Prostate gland (tissue), 2 donors: ENCODE measurements around the gene NEUROG2.

Source experiments
- POLR2A ChIP-seq: fragments of 450-650 bp; IDR thresholded peaks from one replicate; pipeline ENCODE4 v1.6.1; 2016; ENCODE audit warnings: antibody characterized with exemption, mild to moderate bottlenecking
- TF ChIP-seq, protein P1 (sequence below), 4 experiments: fragments of 200-600 bp in 2 of 4; fragments of 450-650 bp in 2 of 4; sonication (generic) in 2 of 4; IDR thresholded peaks; 1 replicate in 3 of 4; 2 replicates in 1 of 4; pipeline ENCODE4 v1.5.1; 2016 to 2019; ENCODE audit warnings: antibody characterized with exemption in 4 of 4, mild to moderate bottlenecking in 2 of 4, moderate library complexity in 2 of 4

DNA sequence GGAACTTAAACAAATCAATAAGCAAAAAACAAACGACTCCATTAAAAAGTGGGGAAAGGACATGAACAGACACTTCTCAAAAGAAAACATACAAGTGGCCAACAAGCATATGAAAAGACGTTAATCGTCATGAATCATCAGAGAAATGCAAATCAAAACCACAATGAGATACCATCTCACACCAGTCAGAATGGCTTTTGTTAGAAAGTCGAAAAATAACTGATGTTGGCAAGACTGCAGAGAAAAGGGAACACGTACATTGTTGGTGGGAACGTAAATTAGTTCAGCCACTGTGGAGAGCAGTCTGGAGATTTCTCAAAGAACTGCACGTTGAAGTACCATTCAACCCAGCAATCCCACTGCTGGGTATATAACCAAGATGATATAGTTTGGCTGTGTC lies 23.7 kb downstream of the NEUROG2 start:
- TF ChIP-seq, protein P1, sequence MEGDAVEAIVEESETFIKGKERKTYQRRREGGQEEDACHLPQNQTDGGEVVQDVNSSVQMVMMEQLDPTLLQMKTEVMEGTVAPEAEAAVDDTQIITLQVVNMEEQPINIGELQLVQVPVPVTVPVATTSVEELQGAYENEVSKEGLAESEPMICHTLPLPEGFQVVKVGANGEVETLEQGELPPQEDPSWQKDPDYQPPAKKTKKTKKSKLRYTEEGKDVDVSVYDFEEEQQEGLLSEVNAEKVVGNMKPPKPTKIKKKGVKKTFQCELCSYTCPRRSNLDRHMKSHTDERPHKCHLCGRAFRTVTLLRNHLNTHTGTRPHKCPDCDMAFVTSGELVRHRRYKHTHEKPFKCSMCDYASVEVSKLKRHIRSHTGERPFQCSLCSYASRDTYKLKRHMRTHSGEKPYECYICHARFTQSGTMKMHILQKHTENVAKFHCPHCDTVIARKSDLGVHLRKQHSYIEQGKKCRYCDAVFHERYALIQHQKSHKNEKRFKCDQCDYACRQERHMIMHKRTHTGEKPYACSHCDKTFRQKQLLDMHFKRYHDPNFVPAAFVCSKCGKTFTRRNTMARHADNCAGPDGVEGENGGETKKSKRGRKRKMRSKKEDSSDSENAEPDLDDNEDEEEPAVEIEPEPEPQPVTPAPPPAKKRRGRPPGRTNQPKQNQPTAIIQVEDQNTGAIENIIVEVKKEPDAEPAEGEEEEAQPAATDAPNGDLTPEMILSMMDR (IDR thresholded peaks at IDR 0.05): no peak
- TF ChIP-seq POLR2A: no peak
